ENCODE results near the gene MEGF6.

DNA sequence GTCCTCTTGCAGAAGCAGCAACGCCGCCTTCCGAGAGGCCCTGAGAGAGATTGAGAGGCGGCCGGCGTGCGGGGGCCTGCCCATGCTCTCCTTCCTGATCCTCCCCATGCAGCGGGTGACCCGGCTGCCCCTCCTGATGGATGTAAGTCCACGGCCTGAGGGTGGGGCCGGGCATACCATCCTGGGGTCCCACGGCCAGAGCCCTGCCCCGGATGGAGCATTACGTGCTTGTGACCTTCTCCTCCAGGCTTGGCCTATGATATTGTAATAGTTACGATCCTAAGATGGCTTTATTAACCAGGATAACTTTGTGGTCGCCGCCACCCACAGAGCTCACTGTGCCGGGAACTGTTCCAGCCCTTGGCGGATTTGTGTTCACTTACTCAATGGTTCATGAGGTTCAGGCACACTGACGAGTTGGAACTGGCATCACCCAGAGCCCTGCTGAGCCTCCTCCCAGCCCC is 137.9 kb downstream of the MEGF6 start:
- TF ChIP-seq, protein P1, sequence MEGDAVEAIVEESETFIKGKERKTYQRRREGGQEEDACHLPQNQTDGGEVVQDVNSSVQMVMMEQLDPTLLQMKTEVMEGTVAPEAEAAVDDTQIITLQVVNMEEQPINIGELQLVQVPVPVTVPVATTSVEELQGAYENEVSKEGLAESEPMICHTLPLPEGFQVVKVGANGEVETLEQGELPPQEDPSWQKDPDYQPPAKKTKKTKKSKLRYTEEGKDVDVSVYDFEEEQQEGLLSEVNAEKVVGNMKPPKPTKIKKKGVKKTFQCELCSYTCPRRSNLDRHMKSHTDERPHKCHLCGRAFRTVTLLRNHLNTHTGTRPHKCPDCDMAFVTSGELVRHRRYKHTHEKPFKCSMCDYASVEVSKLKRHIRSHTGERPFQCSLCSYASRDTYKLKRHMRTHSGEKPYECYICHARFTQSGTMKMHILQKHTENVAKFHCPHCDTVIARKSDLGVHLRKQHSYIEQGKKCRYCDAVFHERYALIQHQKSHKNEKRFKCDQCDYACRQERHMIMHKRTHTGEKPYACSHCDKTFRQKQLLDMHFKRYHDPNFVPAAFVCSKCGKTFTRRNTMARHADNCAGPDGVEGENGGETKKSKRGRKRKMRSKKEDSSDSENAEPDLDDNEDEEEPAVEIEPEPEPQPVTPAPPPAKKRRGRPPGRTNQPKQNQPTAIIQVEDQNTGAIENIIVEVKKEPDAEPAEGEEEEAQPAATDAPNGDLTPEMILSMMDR (IDR thresholded peaks at IDR 0.05): no peak
- TF ChIP-seq POLR2A (IDR thresholded peaks at IDR 0.05): no peak

Data from heart left ventricle (tissue), 13 donors.